Measurements from ENCODE around the gene MIF4GD. TPM values are rescaled to one million over a fixed set of nuclear protein-coding genes. Genes with fewer than 3 reads are reported as not detected.
A peak's percentile ranks its signal among the peaks of the same experiment; 100 is the strongest.

Gene MIF4GD
- total and polyA plus RNA-seq, 10 donors, result 27.1 to 47.3 (median 36.8) TPM

DNA sequence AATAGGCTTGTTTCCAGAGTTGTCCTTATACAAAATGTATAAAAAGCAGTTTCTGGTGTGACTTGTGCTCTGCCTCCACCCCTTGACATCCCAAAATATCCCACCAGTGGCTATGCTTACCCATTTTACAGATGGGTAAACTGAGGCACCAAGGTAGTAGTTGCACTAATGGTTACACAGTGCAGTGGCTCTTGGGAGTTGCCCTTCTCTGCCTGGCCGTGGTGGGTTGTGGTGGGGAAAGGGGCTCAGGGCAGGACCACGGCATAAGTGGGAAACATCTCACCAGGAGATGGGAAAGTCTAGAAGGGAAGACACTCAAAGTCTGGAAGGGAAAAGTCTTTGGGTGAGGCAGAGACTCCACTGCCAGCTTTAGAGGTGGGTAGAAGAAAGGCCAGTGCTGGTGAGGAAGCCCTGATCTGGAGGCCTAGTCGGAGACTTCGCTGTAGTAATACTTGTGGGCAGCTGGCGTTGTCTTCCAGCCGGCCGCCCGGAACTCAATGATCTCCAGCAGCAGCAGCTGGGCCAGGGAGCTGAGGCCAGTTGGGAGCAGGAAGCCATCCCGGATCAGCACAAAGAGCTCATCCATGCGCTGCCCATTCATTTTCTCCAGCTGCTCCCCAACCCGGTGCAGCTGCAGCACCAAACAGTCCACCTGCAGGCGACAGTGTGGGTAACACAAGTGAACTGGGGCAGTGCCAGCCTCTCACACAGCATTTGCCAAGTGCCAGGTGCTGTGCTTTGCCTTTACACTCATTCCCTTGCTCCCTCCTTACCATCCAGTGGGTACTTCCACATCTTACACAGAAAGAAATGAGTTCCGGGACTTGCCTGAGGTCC lies 4.5 kb downstream of the MIF4GD start:
- 75 to 91% (median 84%) methylated on average over 13 of the region's 13 CpGs for WGBS, 5 donors
- intact Hi-C loops (cut with DNase I; ENCODE audit: low total_unique reads), result no loop called here

DNA sequence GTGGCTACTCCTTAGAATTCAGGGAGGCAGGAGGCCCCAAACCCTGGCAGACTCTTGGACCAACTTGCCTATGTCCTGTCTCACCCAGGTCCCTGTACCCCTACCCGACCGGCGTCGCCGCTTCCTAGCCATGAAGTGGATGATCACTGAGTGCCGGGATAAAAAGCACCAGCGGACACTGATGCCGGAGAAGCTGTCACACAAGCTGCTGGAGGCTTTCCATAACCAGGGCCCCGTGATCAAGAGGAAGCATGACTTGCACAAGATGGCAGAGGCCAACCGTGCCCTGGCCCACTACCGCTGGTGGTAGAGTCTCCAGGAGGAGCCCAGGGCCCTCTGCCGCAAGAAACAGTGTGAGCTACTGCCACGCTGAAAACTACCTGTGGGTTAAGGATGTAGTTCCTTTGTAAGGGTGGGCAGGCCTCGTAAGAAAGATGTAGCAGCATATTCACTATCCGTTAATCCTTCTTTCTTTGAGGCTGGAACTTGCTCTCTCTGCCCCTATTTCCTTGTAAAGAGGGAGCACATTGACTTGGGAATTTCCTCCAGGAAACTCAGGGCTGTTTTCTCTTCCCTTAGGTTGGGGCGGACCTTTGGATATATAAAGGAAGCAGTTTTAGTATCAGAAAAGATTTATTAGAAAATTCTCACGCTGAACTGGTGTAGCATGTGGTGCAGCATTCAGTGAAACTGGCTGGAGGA lies 5.3 kb downstream of the MIF4GD start:
- no peak for TF ChIP-seq POLR2A (IDR thresholded peaks at IDR 0.05)
- H3K4me3 ChIP-seq, result no peak overlapping the region
- H3K36me3 ChIP-seq, result peaks cover 0 to 50% (median 37%) of the 10 kb centered on the region in 6 donors
- H3K4me1 ChIP-seq, result peaks cover 14 to 81% (median 59%) of the 10 kb centered on the region in 6 donors
- DNase-seq, result peak; percentile 78
- H3K9me3 ChIP-seq, result no peaks in the 10 kb centered on the region
- WGBS, 5 donors, result 64 to 78% (median 70%) methylated on average over 12 to 17 of the region's 17 CpGs
- no peaks in the 10 kb centered on the region for H3K27me3 ChIP-seq (replicated peaks in 1 of 7)
- intact Hi-C loops (cut with DNase I; ENCODE audit: low total_unique reads), result no loop called here
- peak overlapping the region in 3 of 8 donors; percentile 27 to 57 (median 42) for H3K27ac ChIP-seq

More for the DNA sequence above, 4.5 kb downstream of the MIF4GD start:
- Histone ChIP-seq H3K27ac (peak overlapping the region in 3 of 8 donors; percentile 31 to 98 (median 57)), H3K9me3 (no peaks in the 10 kb centered on the region), H3K27me3 (replicated peaks in 1 of 7) (no peaks in the 10 kb centered on the region), H3K4me3 (no peak overlapping the region), H3K4me1 (peaks cover 14 to 80% (median 58%) of the 10 kb centered on the region in 6 donors), H3K36me3 (peaks cover 0 to 50% (median 37%) of the 10 kb centered on the region in 6 donors)
- peak in 1 of 3 donors; percentile 51 for TF ChIP-seq POLR2AphosphoS5 (IDR thresholded peaks at IDR 0.05)
- no peak for TF ChIP-seq POLR2A (IDR thresholded peaks at IDR 0.05)
- TF ChIP-seq, protein P1, sequence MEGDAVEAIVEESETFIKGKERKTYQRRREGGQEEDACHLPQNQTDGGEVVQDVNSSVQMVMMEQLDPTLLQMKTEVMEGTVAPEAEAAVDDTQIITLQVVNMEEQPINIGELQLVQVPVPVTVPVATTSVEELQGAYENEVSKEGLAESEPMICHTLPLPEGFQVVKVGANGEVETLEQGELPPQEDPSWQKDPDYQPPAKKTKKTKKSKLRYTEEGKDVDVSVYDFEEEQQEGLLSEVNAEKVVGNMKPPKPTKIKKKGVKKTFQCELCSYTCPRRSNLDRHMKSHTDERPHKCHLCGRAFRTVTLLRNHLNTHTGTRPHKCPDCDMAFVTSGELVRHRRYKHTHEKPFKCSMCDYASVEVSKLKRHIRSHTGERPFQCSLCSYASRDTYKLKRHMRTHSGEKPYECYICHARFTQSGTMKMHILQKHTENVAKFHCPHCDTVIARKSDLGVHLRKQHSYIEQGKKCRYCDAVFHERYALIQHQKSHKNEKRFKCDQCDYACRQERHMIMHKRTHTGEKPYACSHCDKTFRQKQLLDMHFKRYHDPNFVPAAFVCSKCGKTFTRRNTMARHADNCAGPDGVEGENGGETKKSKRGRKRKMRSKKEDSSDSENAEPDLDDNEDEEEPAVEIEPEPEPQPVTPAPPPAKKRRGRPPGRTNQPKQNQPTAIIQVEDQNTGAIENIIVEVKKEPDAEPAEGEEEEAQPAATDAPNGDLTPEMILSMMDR (IDR thresholded peaks at IDR 0.05 in 8 of 11, conservative IDR thresholded peaks at IDR 0.05 in 3 of 11), result no peak
- DNase-seq, result peak; percentile 59

DNA sequence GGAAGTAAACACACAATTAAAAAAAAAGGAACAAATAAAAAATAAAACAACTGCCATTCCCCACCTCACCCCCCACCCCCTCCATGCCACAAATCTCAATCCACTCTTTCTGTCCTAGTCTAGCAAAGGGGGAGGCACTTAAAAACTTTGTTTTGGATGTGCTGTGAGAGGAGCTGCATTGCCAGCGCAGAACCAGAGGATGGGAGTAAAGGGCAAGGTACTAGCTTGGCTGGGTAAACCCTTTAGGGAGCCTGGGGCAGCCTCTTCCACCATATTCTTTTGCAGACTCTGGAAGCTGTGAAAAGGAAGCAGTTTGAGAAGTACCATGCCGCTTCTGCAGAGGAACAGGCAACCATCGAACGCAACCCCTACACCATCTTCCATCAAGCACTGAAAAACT lies 8.0 kb downstream of the MIF4GD start:
- peak overlapping the region in 3 of 8 donors; percentile 88 to 95 (median 91) for H3K4me3 ChIP-seq
- H3K9me3 ChIP-seq, result no peaks in the 10 kb centered on the region
- no peak for TF ChIP-seq POLR2A (IDR thresholded peaks at IDR 0.05)
- TF ChIP-seq, protein P1 (IDR thresholded peaks at IDR 0.05 in 8 of 11, conservative IDR thresholded peaks at IDR 0.05 in 3 of 11), result no peak
- DNase-seq, result peak; percentile 24
- no peak overlapping the region for H3K27ac ChIP-seq
- peaks cover 0 to 50% (median 37%) of the 10 kb centered on the region in 6 donors for H3K36me3 ChIP-seq
- peaks cover 28 to 82% (median 63%) of the 10 kb centered on the region in 6 donors for H3K4me1 ChIP-seq
- WGBS, 5 donors, result 85 to 97% (median 96%) methylated on average over 4 of the region's 4 CpGs
- no peaks in the 10 kb centered on the region for H3K27me3 ChIP-seq (replicated peaks in 1 of 7)
- intact Hi-C loops (cut with DNase I; ENCODE audit: low total_unique reads), result no loop called here

DNA sequence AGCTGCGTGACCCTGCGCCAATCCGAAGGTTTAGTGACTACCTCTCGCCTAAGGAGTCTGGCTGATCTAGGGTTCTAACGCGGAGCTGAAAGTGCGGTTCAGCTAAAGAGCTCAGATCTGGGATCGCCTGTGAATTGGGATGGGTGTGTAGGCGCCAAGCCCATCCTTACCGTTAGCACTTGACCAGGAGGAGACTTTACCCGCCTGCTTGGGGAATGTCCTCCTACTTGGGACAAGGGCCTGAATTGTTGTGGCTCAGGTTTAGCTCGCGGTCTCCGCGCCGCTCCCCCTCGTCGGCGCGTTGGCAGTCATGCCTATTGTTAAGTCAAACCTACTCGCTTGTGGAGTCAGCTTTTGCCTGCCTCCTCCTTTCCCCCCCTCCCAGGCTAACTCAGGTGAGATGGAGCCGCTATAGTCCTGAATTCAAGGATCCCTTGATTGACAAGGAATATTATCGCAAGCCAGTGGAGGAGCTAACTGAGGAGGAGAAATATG lies 8.9 kb downstream of the MIF4GD start:
- peak overlapping the region; percentile 70 to 98 (median 93) for H3K4me3 ChIP-seq
- DNase-seq, result peak; percentile 81
- intact Hi-C loops (cut with DNase I; ENCODE audit: low total_unique reads), result no loop called here
- peaks cover 28 to 82% (median 55%) of the 10 kb centered on the region in 6 donors for H3K4me1 ChIP-seq
- peak overlapping the region; percentile 95 to 99 (median 96) for H3K27ac ChIP-seq
- H3K36me3 ChIP-seq, result peaks cover 0 to 43% (median 34%) of the 10 kb centered on the region in 6 donors
- no peaks in the 10 kb centered on the region for H3K27me3 ChIP-seq (replicated peaks in 1 of 7)
- TF ChIP-seq POLR2AphosphoS5 (IDR thresholded peaks at IDR 0.05), result no peak
- TF ChIP-seq, protein P1 (IDR thresholded peaks at IDR 0.05 in 8 of 11, conservative IDR thresholded peaks at IDR 0.05 in 3 of 11), result no peak
- TF ChIP-seq POLR2A (IDR thresholded peaks at IDR 0.05), result no peak
- H3K9me3 ChIP-seq, result no peaks in the 10 kb centered on the region
- WGBS, 5 donors, result 1 to 8% (median 2%) methylated on average over 10 to 23 of the region's 23 CpGs
